SK-N-SH treated with all-trans-retinoic acid at 6 μM for 48 hours (cell line): ENCODE measurements around the gene CFAP299.

Experiments used
- ARNTL ChIP-seq: fragments of 450-650 bp; formaldehyde crosslinking; IDR thresholded peaks from 2 replicates; pipeline ENCODE4 v1.5.0; 2020; ENCODE audit warnings: low read depth, mild to moderate bottlenecking, moderate library complexity, borderline replicate concordance
- TF ChIP-seq, protein P1 (sequence below): fragments of 250-450 bp; sonication (Bioruptor Pico); IDR thresholded peaks from 2 replicates; pipeline ENCODE4 v1.8.0; 2020; ENCODE audit warnings: mild to moderate bottlenecking, moderate library complexity, borderline replicate concordance
- TF ChIP-seq, protein P2 (sequence below): fragments of 250-450 bp; sonication (Bioruptor Pico); IDR thresholded peaks from 2 replicates; pipeline ENCODE4 v1.5.1; 2020; ENCODE audit warnings: low read depth, mild to moderate bottlenecking, moderate library complexity

DNA sequence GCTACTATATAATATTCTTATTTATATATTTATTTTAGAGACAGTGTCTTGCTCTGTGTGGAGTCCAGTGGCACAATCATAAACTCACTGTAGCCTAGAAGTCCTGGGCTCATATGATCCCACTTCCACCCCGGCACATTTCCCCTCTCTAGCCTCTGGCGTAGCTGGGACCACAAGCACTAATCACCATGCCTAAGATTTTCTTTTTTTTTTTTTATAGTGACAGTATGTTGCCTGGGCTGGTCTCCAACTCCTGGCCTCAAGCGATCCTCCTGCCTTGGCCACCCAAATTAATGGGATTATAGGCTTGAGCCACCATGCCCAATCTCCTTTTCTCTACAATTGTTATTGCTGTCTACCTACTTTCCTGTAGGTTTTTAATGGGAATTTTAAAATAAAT, 620.9 kb downstream of the CFAP299 start:
- TF ChIP-seq, protein P1, sequence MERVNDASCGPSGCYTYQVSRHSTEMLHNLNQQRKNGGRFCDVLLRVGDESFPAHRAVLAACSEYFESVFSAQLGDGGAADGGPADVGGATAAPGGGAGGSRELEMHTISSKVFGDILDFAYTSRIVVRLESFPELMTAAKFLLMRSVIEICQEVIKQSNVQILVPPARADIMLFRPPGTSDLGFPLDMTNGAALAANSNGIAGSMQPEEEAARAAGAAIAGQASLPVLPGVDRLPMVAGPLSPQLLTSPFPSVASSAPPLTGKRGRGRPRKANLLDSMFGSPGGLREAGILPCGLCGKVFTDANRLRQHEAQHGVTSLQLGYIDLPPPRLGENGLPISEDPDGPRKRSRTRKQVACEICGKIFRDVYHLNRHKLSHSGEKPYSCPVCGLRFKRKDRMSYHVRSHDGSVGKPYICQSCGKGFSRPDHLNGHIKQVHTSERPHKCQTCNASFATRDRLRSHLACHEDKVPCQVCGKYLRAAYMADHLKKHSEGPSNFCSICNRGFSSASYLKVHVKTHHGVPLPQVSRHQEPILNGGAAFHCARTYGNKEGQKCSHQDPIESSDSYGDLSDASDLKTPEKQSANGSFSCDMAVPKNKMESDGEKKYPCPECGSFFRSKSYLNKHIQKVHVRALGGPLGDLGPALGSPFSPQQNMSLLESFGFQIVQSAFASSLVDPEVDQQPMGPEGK (CRISPR knock-in tag): no peak
- no peak for TF ChIP-seq ARNTL (CRISPR knock-in tag)
- TF ChIP-seq, protein P2, sequence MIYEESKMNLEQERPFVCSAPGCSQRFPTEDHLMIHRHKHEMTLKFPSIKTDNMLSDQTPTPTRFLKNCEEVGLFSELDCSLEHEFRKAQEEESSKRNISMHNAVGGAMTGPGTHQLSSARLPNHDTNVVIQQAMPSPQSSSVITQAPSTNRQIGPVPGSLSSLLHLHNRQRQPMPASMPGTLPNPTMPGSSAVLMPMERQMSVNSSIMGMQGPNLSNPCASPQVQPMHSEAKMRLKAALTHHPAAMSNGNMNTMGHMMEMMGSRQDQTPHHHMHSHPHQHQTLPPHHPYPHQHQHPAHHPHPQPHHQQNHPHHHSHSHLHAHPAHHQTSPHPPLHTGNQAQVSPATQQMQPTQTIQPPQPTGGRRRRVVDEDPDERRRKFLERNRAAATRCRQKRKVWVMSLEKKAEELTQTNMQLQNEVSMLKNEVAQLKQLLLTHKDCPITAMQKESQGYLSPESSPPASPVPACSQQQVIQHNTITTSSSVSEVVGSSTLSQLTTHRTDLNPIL (CRISPR knock-in tag): no peak
